ENCODE results near the gene STIM2.
"Not testable (repeated sequence)": the region's sequence is repeated elsewhere in the genome, so short reads cannot be mapped to it uniquely, and the experiment has no call there.

STIM2 gene

GRCh38 chr4:26824667-26825066 lies 36.0 kb upstream of the STIM2 start:
- DNase-seq (ENCODE audit: low spot score): no peak
- in situ Hi-C loops (cut with MboI; ENCODE audit: low sequenced_read_pairs, unreplicated experiment): no loop called here
- TF ChIP-seq CTCF (IDR thresholded peaks at IDR 0.05; ENCODE audit: borderline replicate concordance, control extremely low read depth, extremely low read depth, insufficient read depth, missing control alignments): no peak

DNA sequence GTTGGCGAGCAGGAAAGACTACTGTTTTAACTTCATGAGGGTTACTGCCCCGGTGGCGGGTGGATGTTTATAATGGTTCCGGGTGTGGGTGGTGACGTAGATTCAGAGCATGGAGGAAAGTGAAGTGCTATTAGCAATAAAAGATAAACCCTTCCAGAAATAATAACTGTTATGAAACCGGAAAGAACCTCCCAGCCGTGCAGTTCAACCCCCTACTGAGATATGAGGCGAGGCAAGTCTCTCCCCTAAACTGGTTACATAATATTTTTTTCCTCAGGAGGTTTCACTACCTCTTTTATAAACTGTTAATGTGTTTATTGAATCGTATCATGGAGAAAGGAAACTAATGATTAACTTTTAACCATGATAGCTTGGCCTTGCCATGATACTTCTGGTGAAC lies 33.9 kb upstream of the STIM2 start:
- DNase-seq (ENCODE audit: low spot score): peak; percentile 55
- TF ChIP-seq CTCF (IDR thresholded peaks at IDR 0.05; ENCODE audit: borderline replicate concordance, control extremely low read depth, extremely low read depth, insufficient read depth, missing control alignments): no peak
- in situ Hi-C loops (cut with MboI; ENCODE audit: low sequenced_read_pairs, unreplicated experiment): no loop called here

DNA sequence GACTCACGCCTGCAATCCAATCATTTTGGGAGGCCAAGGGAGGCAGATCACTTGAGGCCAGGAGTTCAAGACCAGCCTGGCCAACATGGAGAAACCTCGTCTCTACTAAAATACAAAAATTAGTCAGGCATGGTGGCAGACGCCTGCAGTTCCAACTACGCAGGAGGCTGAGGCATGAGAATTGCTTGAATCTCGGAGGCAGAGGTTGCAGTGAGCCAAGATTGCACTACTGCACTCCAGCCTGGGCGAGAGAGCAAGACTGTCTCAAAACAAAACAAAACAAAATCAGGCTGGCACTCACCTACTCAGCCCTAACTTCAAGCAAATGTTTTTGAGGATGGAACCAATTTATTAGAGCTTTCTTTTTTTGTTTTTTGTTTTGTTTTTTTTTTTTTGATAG lies 33.3 kb upstream of the STIM2 start:
- in situ Hi-C loops (cut with MboI; ENCODE audit: low sequenced_read_pairs, unreplicated experiment); DNase-seq (ENCODE audit: low spot score): not testable (repeated sequence)

- no peak for TF ChIP-seq CTCF (IDR thresholded peaks at IDR 0.05; ENCODE audit: borderline replicate concordance, control extremely low read depth, extremely low read depth, insufficient read depth, missing control alignments)
- DNase-seq (ENCODE audit: low spot score): no peak
- in situ Hi-C loops (cut with MboI; ENCODE audit: low sequenced_read_pairs, unreplicated experiment): no loop called here
These were observed 32.8 kb upstream of the STIM2 start for GRCh38 chr4:26827798-26828197.

GRCh38 chr4:26829018-26829417 lies 31.6 kb upstream of the STIM2 start:
- in situ Hi-C loops (cut with MboI; ENCODE audit: low sequenced_read_pairs, unreplicated experiment): no loop called here
- TF ChIP-seq CTCF (IDR thresholded peaks at IDR 0.05; ENCODE audit: borderline replicate concordance, control extremely low read depth, extremely low read depth, insufficient read depth, missing control alignments): no peak
- no peak for DNase-seq (ENCODE audit: low spot score)

GRCh38 chr4:26830033-26830432 lies 30.6 kb upstream of the STIM2 start:
- in situ Hi-C loops (cut with MboI; ENCODE audit: low sequenced_read_pairs, unreplicated experiment): no loop called here
- DNase-seq (ENCODE audit: low spot score): no peak
- TF ChIP-seq CTCF (IDR thresholded peaks at IDR 0.05; ENCODE audit: borderline replicate concordance, control extremely low read depth, extremely low read depth, insufficient read depth, missing control alignments): no peak

GRCh38 chr4:26830701-26831100 lies 29.9 kb upstream of the STIM2 start:
- TF ChIP-seq CTCF (IDR thresholded peaks at IDR 0.05; ENCODE audit: borderline replicate concordance, control extremely low read depth, extremely low read depth, insufficient read depth, missing control alignments): no peak
- in situ Hi-C loops (cut with MboI; ENCODE audit: low sequenced_read_pairs, unreplicated experiment): no loop called here
- DNase-seq (ENCODE audit: low spot score): no peak

Measured in GM13976 (cell line).